Liver (tissue), 9 donors: ENCODE data around the gene DLGAP4. TPM values are rescaled to one million over a fixed set of nuclear protein-coding genes. Genes with fewer than 3 reads are reported as not detected.

ENCODE experiments used
- DNase-seq: peaks from one replicate; pipeline ENCODE4 v3.0.0-alpha.2; 2017; ENCODE audit warnings: low spot score
- H3K27ac ChIP-seq, 2 donors: one replicate each; pipeline ENCODE4 v1.7.0; 2013; ENCODE audit warnings: inconsistent platforms in 2 of 2, low read length in 2 of 2, control low read depth in 1 of 2, low read depth in 1 of 2, mild to moderate bottlenecking in 1 of 2
- H3K27me3 ChIP-seq, 4 donors: one replicate each; pipeline versions ENCODE4 v1.6.1 to v1.7.0; 2013; ENCODE audit warnings: low read length in 3 of 4, inconsistent platforms in 1 of 4, mild to moderate bottlenecking in 1 of 4, moderate library complexity in 1 of 4; ENCODE audit not compliant: control insufficient read depth in 4 of 4, insufficient read depth in 4 of 4
- H3K36me3 ChIP-seq, 4 donors: one replicate each; pipeline versions ENCODE4 v1.6.1 to v1.7.0; 2013; ENCODE audit warnings: low read length in 3 of 4, mild to moderate bottlenecking in 3 of 4, low read depth in 1 of 4, moderate library complexity in 1 of 4; ENCODE audit not compliant: control insufficient read depth in 4 of 4, insufficient read depth in 3 of 4
- H3K4me1 ChIP-seq, 4 donors: one replicate each; pipeline versions ENCODE4 v1.6.1 to v1.7.0; 2013; ENCODE audit warnings: low read length in 3 of 4, mild to moderate bottlenecking in 3 of 4, moderate library complexity in 1 of 4; ENCODE audit not compliant: control insufficient read depth in 4 of 4, insufficient read depth in 4 of 4
- H3K4me3 ChIP-seq, 3 donors: one replicate each; pipeline versions ENCODE4 v1.6.1 to v1.7.0; 2013; ENCODE audit warnings: low read length in 3 of 3, control low read depth in 1 of 3, low read depth in 1 of 3, mild to moderate bottlenecking in 1 of 3
- H3K9ac ChIP-seq, 2 donors: one replicate each; pipeline ENCODE4 v1.7.0; 2013; ENCODE audit warnings: low read length in 2 of 2, mild to moderate bottlenecking in 2 of 2, moderate library complexity in 2 of 2, control low read depth in 1 of 2, low read depth in 1 of 2
- H3K9me3 ChIP-seq, 4 donors: one replicate each; pipeline versions ENCODE4 v1.6.1 to v1.7.0; 2013; ENCODE audit warnings: low read length in 3 of 4; ENCODE audit not compliant: control insufficient read depth in 4 of 4
- EGR1 ChIP-seq, 2 donors: IDR thresholded peaks; 2 replicates each; pipeline ENCODE4 v1.6.1; 2016 to 2018; ENCODE audit warnings: antibody characterized with exemption in 2 of 2, low read depth in 2 of 2
- FOXA1 ChIP-seq: IDR thresholded peaks from 2 replicates; pipeline ENCODE4 v1.6.1; 2016; ENCODE audit warnings: antibody characterized with exemption
- FOXA2 ChIP-seq: IDR thresholded peaks from 2 replicates; pipeline ENCODE4 v1.6.1; 2016; ENCODE audit warnings: antibody characterized with exemption
- GABPA ChIP-seq, 2 donors: IDR thresholded peaks in 1 of 2; conservative IDR thresholded peaks in 1 of 2; 2 replicates each; pipeline ENCODE4 v1.6.1; 2016; ENCODE audit warnings: antibody characterized with exemption in 2 of 2, mild to moderate bottlenecking in 1 of 2, moderate library complexity in 1 of 2
- HNF4A ChIP-seq, 2 donors: conservative IDR thresholded peaks; 2 replicates each; pipeline ENCODE4 v1.6.1; 2016; ENCODE audit warnings: antibody characterized with exemption in 2 of 2, mild to moderate bottlenecking in 2 of 2
- HNF4G ChIP-seq: IDR thresholded peaks from 2 replicates; pipeline ENCODE4 v1.6.1; 2016; ENCODE audit warnings: antibody characterized with exemption
- JUND ChIP-seq, 2 donors: IDR thresholded peaks; 2 replicates each; pipeline ENCODE4 v1.6.1; 2016; ENCODE audit warnings: antibody characterized with exemption in 2 of 2
- NR2F2 ChIP-seq: IDR thresholded peaks from 2 replicates; pipeline ENCODE4 v1.6.1; 2016; ENCODE audit warnings: antibody characterized with exemption
- RAD21 ChIP-seq, 2 donors: IDR thresholded peaks; 2 replicates each; pipeline ENCODE4 v1.6.1; 2016; ENCODE audit warnings: antibody characterized with exemption in 2 of 2, mild to moderate bottlenecking in 2 of 2
- RXRA ChIP-seq, 2 donors: IDR thresholded peaks; 2 replicates each; pipeline ENCODE4 v1.6.1; 2017 to 2018; ENCODE audit warnings: antibody characterized with exemption in 2 of 2, mild to moderate bottlenecking in 1 of 2
- SP1 ChIP-seq: IDR thresholded peaks from 2 replicates; pipeline ENCODE4 v1.6.1; 2018; ENCODE audit warnings: antibody characterized with exemption, mild to moderate bottlenecking
- TAF1 ChIP-seq: conservative IDR thresholded peaks from 2 replicates; pipeline ENCODE4 v1.6.1; 2016; ENCODE audit warnings: antibody characterized with exemption, mild to moderate bottlenecking
- YY1 ChIP-seq: IDR thresholded peaks from 2 replicates; pipeline ENCODE4 v1.6.1; 2016; ENCODE audit warnings: antibody characterized with exemption, mild to moderate bottlenecking
- WGBS: extraction: QIAGEN DNeasy Blood & Tissue Kit; methylation state at CpG from one replicate; pipeline ENCODE4 v1.1.7; 2013; 5-methylcytosine and 5-hydroxymethylcytosine counted together
- polyA plus RNA-seq, 2 donors: library from polyadenylated mRNA; stranded (reverse) in 1 of 2; unstranded in 1 of 2; fragments of 200-250 nt in 1 of 2; fragments of >200 nt in 1 of 2; fragmentation: Nextera tagmentation in 1 of 2; extraction: Ambion mirVana in 1 of 2; gene quantifications; one replicate each; pipeline versions ENCODE4 v1.2.1 to v1.2.3, GENCODE V29; 2013 to 2015
- total RNA-seq, 2 donors: library from RNA; depleted of rRNA; stranded (reverse); fragments of >200 nt; gene quantifications; one replicate each; pipeline ENCODE4 v1.2.3, GENCODE V29; 2014
- TF ChIP-seq, protein P1 (sequence below): IDR thresholded peaks from 2 replicates; pipeline ENCODE4 v1.6.1; 2016; ENCODE audit warnings: antibody characterized with exemption
- TF ChIP-seq, protein P2 (sequence below): IDR thresholded peaks from 2 replicates; pipeline ENCODE4 v1.6.1; 2016; ENCODE audit warnings: antibody characterized with exemption
- TF ChIP-seq, protein P3 (sequence below): IDR thresholded peaks from 2 replicates; pipeline ENCODE4 v1.6.1; 2016; ENCODE audit warnings: antibody characterized with exemption
- TF ChIP-seq, protein P4 (sequence below): fragments of 150-350 bp; IDR thresholded peaks from 2 replicates; pipeline ENCODE4 v1.5.1; 2017; ENCODE audit warnings: improper control_type of control experiment, low read depth, low read length; ENCODE audit not compliant: missing input control
- TF ChIP-seq, protein P5 (sequence below): IDR thresholded peaks from 2 replicates; pipeline ENCODE4 v1.6.1; 2016; ENCODE audit warnings: antibody characterized with exemption, mild to moderate bottlenecking
- donor health status: healthy.
- donor health status: healthy.
- donor health status: healthy.
- donor health status: healthy.
- donor health status: healthy.

DLGAP4 gene
- total and polyA plus RNA-seq, 4 donors = 2.9 to 18.7 (median 11.2) TPM

DNA sequence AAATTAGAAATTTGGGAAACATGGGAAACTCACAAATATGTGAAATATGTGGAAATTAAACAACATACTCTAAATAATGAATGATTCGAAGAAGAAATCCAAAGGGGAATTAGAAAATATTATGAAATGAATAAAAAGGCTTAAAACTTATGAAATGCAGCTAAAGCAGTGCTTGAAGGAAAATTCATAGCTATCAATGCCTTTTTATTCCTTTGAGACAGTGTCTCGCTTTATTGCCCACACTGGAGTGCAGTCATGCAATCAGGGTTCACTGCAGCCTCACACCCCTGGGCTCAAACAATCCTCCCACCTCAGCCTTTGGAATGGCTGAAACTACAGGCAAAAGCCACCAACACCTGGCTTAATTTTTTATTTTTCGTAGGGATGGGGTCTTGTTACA, 259.4 kb downstream of the DLGAP4 start:
- WGBS = 97% methylated on average over 3 of the region's 3 CpGs
- Histone ChIP-seq H3K27ac (no peak overlapping the region), H3K4me3 (no peak overlapping the region), H3K9ac (no peak overlapping the region), H3K9me3 (no peaks in the 10 kb centered on the region), H3K27me3 (no peaks in the 10 kb centered on the region), H3K36me3 (no peaks in the 10 kb centered on the region), H3K4me1 (no peaks in the 10 kb centered on the region)
- no peak for DNase-seq
- TF ChIP-seq FOXA2 (no peak), NR2F2 (no peak), HNF4A (conservative IDR thresholded peaks at IDR 0.05) (no peak), HNF4G (no peak), RXRA (IDR thresholded peaks at IDR 0.05) (no peak), SP1 (no peak), JUND (IDR thresholded peaks at IDR 0.05) (no peak), EGR1 (IDR thresholded peaks at IDR 0.05; ENCODE audit: low read depth in 2 of 2) (no peak), GABPA (IDR thresholded peaks at IDR 0.05 in 1 of 2, conservative IDR thresholded peaks at IDR 0.05 in 1 of 2) (no peak)
- TF ChIP-seq, protein P1, sequence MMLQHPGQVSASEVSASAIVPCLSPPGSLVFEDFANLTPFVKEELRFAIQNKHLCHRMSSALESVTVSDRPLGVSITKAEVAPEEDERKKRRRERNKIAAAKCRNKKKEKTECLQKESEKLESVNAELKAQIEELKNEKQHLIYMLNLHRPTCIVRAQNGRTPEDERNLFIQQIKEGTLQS = no peak
- TF ChIP-seq, protein P2, sequence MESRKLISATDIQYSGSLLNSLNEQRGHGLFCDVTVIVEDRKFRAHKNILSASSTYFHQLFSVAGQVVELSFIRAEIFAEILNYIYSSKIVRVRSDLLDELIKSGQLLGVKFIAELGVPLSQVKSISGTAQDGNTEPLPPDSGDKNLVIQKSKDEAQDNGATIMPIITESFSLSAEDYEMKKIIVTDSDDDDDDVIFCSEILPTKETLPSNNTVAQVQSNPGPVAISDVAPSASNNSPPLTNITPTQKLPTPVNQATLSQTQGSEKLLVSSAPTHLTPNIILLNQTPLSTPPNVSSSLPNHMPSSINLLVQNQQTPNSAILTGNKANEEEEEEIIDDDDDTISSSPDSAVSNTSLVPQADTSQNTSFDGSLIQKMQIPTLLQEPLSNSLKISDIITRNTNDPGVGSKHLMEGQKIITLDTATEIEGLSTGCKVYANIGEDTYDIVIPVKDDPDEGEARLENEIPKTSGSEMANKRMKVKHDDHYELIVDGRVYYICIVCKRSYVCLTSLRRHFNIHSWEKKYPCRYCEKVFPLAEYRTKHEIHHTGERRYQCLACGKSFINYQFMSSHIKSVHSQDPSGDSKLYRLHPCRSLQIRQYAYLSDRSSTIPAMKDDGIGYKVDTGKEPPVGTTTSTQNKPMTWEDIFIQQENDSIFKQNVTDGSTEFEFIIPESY = no peak
- TF ChIP-seq, protein P3, sequence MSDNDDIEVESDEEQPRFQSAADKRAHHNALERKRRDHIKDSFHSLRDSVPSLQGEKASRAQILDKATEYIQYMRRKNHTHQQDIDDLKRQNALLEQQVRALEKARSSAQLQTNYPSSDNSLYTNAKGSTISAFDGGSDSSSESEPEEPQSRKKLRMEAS = no peak
- TF ChIP-seq, protein P4, sequence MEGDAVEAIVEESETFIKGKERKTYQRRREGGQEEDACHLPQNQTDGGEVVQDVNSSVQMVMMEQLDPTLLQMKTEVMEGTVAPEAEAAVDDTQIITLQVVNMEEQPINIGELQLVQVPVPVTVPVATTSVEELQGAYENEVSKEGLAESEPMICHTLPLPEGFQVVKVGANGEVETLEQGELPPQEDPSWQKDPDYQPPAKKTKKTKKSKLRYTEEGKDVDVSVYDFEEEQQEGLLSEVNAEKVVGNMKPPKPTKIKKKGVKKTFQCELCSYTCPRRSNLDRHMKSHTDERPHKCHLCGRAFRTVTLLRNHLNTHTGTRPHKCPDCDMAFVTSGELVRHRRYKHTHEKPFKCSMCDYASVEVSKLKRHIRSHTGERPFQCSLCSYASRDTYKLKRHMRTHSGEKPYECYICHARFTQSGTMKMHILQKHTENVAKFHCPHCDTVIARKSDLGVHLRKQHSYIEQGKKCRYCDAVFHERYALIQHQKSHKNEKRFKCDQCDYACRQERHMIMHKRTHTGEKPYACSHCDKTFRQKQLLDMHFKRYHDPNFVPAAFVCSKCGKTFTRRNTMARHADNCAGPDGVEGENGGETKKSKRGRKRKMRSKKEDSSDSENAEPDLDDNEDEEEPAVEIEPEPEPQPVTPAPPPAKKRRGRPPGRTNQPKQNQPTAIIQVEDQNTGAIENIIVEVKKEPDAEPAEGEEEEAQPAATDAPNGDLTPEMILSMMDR = no peak

DNA sequence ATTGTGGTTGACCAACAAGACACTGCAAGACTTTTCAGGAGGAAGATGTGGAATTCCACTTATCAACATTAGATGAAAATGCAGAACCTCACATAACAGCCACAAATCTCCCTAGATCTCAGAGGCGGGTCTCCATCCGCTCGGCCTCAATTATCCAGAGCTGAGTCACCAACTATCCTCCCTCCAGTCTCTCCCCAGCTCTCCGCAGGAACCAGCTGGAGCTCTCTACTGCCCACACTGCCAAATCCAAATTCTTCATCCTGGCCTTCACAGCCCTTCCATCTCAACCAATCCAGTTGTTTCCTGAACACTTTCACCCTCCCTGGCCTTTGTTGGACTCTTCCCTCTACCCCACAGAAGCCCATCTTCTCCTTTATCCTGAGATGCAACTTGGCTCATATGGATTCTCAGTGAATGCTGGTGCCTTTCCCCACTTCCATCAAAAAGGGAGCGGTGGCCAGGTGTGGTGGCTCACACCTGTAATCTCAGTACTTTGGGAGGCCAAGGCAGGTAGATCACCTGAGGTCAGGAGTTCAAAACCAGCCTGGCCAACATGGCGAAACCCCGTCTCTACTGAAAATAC, 263.8 kb downstream of the DLGAP4 start:
- WGBS = 89% methylated on average over 7 of the region's 7 CpGs
- no peaks in the 10 kb centered on the region for H3K9me3 ChIP-seq
- H3K4me1 ChIP-seq = peaks cover 0 to 14% (median 5%) of the 10 kb centered on the region in 4 donors
- no peak for TF ChIP-seq RXRA (IDR thresholded peaks at IDR 0.05)
- no peak for TF ChIP-seq RAD21 (IDR thresholded peaks at IDR 0.05)
- TF ChIP-seq FOXA1 = no peak
- TF ChIP-seq, protein P3 = no peak
- TF ChIP-seq YY1 = no peak
- no peak for TF ChIP-seq NR2F2
- TF ChIP-seq, protein P2 = no peak
- no peak for TF ChIP-seq HNF4G
- no peak for TF ChIP-seq HNF4A (conservative IDR thresholded peaks at IDR 0.05)
- TF ChIP-seq, protein P1 = no peak
- TF ChIP-seq EGR1 (IDR thresholded peaks at IDR 0.05; ENCODE audit: low read depth in 2 of 2) = no peak
- TF ChIP-seq TAF1 = no peak
- TF ChIP-seq JUND (IDR thresholded peaks at IDR 0.05) = no peak
- TF ChIP-seq, protein P5, sequence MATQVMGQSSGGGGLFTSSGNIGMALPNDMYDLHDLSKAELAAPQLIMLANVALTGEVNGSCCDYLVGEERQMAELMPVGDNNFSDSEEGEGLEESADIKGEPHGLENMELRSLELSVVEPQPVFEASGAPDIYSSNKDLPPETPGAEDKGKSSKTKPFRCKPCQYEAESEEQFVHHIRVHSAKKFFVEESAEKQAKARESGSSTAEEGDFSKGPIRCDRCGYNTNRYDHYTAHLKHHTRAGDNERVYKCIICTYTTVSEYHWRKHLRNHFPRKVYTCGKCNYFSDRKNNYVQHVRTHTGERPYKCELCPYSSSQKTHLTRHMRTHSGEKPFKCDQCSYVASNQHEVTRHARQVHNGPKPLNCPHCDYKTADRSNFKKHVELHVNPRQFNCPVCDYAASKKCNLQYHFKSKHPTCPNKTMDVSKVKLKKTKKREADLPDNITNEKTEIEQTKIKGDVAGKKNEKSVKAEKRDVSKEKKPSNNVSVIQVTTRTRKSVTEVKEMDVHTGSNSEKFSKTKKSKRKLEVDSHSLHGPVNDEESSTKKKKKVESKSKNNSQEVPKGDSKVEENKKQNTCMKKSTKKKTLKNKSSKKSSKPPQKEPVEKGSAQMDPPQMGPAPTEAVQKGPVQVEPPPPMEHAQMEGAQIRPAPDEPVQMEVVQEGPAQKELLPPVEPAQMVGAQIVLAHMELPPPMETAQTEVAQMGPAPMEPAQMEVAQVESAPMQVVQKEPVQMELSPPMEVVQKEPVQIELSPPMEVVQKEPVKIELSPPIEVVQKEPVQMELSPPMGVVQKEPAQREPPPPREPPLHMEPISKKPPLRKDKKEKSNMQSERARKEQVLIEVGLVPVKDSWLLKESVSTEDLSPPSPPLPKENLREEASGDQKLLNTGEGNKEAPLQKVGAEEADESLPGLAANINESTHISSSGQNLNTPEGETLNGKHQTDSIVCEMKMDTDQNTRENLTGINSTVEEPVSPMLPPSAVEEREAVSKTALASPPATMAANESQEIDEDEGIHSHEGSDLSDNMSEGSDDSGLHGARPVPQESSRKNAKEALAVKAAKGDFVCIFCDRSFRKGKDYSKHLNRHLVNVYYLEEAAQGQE = no peak
- TF ChIP-seq FOXA2 = no peak
- TF ChIP-seq SP1 = no peak
- TF ChIP-seq GABPA (IDR thresholded peaks at IDR 0.05 in 1 of 2, conservative IDR thresholded peaks at IDR 0.05 in 1 of 2) = no peak

More for the DNA sequence above, 263.8 kb downstream of the DLGAP4 start:
- H3K9ac ChIP-seq = no peak overlapping the region
- no peak for DNase-seq
- H3K27ac ChIP-seq = no peak overlapping the region
- H3K36me3 ChIP-seq = no peaks in the 10 kb centered on the region
- H3K27me3 ChIP-seq = no peaks in the 10 kb centered on the region
- H3K4me3 ChIP-seq = no peak overlapping the region
